ENCODE results near the gene TAPT1.
A peak's percentile ranks its signal among the peaks of the same experiment; 100 is the strongest.
"Not testable (repeated sequence)": the region's sequence is repeated elsewhere in the genome, so short reads cannot be mapped to it uniquely, and the experiment has no call there.

The TAPT1 gene

GRCh38 chr4:16225863-16226815 is at the start of gene TAPT1:
Gene TAPT1 (minus strand): TSS chr4:16226471. CDS start chr4:16226457, 14 bp downstream.
- DNase-seq: peak; percentile 83

GRCh38 chr4:16271411-16271810 is 45.1 kb upstream of the TAPT1 start:
- no peak for DNase-seq

DNA sequence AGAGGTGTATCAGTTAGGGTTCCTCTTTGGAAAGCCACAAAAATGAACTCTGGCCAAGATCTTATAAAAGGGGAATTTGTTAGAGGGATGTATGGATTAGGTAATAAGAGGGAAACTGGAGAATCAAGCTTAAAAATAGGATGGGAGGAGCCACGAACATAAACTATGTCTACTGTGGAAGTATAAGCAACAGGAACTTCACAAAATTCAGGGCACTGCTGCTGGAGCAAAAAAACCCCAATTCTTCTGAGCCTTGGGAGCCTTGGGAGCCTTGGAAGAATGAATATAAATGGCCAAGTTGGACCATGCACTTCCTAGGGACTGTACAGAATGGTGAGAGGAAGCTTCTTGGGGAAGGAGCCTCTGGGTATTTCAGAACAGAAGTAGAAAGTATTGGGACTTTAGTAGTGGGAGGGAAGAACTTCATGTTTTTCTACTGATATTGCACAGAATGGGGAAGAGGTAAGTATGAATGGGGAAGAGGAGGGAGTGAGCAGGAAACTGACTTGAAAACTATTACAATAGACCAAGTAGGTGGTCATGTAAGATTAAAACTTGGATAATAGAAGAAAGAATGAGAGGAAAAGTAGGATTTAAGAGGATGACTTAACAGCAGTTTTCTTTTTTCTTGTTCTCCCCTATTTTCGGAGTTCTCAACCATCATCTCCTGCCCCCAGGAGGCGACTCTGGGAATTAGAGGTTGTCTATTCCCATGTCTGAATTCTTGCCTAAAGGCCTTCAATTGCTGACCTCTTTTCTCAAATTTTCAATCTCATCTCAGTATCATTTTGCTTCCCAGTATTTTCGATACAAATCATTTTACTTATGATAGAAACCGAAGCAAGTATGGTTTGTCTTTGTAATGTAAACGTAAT is 44.4 kb upstream of the TAPT1 start:
- DNase-seq: no peak

GRCh38 chr4:16269742-16270453 is 43.6 kb upstream of the TAPT1 start:
- DNase-seq: not testable (repeated sequence)

DNA sequence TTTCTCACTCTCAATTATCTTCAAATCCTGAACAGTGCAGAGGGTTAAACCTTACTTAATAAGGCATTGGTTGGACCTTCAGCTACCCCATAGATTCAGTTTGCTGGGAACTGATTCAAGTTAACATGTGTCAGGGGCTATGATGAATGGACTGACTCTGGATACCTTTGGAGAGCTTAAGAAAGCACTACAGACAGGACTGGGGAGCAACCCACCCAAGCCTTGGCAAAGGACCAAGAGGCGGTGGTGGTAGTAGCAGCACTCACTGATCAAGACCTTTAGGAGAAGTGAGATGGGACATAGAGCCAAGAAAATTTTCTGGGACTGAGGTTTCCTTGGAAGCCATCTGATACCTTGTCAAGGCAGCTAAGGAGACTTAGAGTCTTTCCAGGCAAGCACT is 43.0 kb upstream of the TAPT1 start:
- DNase-seq: no peak

DNA sequence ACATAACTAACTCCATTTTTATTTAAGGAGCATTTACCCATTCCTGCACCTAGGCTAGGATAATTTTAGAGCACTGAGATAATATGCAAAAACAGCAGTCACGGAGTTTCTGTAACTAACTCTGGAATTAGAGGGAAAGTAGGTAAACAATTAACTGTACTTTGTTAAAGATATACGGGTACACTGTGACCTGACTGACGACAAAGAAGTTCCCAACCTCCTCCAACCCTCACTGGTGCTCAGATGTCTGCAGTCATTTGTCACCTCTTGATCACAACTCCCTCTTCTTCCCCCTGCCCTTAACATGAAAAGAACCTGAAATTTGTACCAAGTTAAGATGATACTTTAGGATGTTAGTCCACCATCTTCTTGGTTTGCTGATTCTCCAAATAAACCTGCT is 42.0 kb upstream of the TAPT1 start:
- DNase-seq: no peak

DNA sequence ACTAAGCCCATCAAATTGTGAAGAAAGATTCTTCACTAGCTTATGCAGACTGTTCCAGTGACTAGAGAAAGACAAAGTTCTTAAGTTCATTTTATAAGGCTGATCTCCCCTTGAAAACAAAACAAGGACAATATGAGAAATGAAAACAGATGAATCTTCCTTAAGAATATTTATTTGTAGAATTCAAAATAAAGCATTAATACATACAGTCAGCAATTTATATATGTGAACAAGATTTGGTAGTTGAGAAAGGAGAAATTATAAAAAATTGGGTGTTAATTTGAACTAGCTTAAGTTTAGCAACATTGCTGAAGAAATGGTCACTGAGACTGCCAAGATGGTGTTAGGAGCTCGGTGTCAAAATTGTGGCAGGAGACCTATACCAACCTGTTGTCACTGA is 41.4 kb upstream of the TAPT1 start:
- no peak for DNase-seq

DNA sequence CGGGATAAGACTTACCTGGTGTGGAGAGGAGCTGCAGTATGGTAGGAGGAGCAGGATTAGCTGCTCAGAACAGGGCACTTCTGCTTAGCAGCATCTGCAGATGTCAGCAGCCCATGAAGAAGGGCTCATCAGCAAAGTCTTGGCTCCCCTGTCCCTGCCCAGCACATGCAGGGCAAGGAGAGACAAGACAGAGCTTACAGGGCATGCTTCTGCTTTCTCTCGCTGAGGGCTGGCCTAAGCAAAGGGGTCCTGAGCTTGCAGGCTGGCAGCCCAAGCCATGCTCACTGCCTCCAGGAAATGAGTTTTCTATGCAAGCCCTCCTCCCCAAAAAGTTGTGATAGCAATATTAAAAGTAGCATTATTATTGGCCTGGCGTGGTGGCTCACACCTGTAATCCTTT is 39.5 kb upstream of the TAPT1 start:
- DNase-seq: no peak

DNA sequence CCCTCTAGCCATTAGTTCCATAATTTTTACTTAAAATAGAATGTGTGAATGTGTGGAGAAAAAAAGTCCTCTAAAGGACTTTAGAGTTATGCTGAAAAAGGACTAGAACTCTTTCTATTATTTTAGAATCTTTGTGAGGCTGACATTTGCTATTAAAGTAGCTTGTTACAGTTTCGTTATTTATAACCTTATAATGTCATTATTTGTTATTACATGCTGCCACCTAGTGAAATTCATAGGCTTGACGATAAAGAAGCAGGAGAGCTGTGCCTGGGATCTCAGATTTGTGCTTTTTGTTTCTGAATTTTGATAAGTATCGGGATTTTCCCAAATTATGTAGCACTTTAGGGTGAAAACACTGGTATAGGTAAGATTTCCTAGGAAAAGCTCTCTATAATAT is 38.5 kb upstream of the TAPT1 start:
- DNase-seq: peak; percentile 46

GRCh38 chr4:16263056-16263455 is 36.8 kb upstream of the TAPT1 start:
- no peak for DNase-seq

DNA sequence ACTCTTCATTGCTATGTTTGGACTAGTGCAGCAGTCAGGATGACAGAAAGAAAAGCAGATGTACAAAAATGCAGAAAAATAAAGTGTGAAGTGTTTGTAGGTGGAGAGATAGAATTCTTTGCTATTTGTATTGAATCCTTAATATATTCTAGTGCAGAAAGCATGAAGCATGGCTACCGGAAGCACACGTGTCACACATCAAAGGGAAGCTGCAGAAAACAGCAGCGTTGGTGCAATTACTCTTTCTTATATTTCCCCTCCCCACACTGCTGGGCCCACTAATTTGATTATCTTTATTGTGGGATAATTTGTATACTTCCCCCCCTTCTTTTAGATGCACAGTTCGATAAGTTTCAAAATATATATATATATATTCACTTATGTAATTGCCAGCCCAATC is 35.9 kb upstream of the TAPT1 start:
- DNase-seq: no peak

DNA sequence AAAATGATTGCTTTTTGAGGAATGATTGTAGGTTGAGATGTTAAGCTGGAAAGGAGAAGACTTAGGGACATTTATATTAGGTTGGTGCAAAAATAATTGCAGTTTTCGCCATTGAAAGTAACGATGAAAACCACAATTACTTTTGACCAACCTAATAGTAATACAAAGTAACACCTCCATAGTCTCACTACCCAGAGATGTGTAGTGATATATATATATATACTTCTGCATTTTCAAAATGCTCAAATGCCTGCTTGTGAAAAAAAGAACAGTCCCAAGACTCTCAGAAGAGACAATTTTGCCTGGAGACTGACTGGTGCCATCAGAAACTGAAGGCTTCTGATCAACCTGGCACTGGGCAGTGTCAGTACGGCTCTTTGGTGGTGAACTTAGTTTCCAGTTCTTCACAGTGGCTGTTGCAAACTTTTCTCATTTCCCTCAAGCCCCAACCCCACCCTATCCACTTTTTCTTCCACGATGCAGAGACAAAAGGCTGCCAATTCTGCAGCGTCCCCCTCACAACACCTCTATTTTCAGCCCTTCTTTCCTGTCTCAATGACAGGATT is 35.1 kb upstream of the TAPT1 start:
- DNase-seq: no peak

DNA sequence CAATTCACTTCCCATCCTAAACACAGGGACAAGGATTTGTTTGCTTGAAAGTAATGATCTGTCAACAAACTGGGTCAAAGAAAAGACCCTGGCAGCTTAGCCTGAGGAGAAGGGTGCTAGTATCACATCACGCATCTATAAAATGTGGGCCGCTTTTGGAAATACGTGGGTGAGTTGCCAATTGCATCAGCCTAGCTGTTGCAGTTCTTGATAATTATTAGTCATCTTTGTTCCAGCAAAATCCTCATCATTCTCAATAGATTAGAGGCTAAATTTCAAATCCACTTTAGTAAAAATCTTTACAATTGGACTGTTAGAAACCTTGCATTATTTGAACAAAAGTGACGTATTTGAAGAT is 33.6 kb upstream of the TAPT1 start:
- peak; percentile 34 for DNase-seq

DNA sequence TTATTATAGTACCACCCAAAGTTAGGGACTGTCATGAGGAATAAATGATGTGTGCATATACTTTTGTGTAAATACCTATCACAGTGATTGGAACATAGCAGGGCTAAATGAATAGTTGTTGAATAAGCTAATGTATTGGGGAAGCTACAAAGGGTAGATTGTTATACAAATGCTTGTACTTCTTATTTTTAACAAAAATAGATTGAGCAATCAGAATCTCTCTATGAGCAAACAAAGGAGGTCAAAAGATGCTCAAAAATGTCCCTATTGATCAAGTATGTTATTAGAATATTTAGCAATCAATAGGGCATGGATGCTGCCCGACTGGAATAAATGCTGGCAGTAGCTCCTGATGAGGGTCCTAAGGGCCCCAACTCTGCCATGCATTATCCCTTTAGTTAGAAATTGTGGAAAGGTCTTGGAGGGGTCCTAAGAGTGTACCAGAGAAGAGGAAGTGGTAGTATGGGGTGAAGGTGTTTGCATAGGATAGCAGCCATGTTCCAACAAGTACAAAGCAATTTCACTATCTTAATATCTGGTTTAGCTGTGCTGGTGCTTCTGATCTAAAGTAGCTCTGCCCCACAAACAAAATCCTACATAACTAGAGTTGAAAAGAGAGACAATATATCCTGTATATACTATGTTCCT is 33.1 kb upstream of the TAPT1 start:
- DNase-seq: no peak

DNA sequence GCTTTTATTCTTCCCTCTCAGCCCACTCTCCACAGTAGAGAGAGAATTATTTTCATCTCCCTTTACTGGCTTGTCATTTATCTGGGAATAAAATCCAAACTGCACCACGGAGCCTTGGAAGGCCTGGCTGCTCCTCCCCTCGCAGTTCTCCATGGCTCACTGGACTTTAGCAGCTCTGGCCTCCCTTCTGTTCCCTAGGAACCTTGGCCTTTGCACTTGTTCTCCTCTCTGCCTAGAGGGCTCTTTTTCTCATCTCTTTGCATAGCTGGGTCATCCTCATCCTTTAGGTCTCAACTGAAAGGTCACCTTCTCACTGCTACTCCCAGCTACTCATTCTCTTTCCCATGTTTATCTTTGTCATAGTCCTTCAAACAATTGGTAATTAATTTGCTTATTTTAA is 31.3 kb upstream of the TAPT1 start:
- DNase-seq: no peak

DNA sequence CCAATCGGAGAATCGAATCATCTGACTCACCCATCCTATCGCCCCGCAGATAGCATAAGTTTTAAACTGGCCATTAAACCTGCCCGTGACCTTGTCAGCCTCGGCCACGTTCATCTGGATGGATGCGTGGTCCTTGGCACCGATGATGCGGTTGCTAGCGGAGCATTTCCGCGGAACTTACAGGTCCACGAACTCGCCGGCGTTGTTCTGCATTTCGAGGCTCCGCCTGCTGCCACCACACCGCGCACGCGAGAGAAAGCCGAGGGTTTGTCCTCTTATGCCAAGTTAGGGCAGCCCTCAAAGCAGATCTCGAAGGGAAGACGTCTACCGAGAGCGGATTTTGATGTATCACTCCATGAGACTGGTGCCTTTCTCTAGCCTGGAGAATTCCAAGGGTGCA is 30.1 kb upstream of the TAPT1 start:
- no peak for DNase-seq

DNA sequence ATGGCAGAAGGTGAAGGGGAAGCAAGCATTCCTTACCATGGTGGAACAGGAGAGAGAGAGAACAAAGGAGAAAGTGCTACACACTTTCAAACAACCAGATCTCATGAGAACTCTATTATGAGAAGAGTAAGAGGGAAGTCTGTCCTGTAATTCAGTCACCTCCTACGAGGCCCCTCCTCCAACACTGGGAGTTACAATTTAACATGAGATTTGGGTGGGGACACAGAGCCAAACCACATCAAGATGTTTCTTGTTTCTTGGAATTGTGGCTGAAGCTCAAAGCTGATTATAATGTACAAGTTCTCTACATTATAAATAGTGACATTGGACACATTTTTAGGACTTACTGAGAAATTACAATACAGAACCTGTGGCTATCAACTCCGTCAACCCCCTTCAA is 29.5 kb upstream of the TAPT1 start:
- DNase-seq: no peak

DNA sequence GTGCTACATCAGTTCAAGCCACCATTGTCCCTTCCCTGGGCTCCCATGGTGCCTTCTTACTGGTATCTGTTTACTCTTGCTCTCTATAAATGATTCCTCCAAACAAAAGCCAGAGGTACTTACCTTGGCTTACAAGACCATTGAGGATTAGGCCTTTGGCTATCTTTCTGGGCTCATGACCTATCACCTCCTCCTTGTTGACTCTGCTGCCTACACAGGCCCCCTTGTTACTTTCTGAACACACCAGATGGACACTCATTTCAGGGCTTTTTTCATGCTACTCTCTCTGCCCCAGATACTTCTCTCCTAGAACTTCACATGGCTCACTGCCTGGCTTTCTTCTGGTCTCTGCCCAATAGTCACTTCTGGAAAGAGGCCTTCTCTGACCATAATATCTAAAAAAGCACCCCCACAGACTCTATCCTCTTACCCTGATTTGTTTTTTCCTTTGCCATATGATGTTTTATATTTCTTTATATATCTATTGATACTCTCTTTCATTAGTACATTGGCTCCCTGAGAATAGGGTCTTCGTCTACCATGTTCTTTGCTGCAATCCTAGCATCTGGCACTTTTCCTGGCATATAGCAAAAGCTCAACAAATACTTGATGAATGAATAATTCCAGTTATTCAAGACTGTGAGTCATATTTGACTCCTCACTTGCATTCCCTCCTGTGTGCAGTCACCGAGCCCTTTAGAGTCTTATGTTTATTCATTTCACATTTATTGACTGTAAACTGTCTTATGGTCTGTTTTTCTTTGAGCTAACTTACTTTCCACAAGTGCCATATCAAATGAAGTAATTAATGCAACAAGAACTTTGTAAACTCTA is 27.1 kb upstream of the TAPT1 start:
- DNase-seq: no peak

DNA sequence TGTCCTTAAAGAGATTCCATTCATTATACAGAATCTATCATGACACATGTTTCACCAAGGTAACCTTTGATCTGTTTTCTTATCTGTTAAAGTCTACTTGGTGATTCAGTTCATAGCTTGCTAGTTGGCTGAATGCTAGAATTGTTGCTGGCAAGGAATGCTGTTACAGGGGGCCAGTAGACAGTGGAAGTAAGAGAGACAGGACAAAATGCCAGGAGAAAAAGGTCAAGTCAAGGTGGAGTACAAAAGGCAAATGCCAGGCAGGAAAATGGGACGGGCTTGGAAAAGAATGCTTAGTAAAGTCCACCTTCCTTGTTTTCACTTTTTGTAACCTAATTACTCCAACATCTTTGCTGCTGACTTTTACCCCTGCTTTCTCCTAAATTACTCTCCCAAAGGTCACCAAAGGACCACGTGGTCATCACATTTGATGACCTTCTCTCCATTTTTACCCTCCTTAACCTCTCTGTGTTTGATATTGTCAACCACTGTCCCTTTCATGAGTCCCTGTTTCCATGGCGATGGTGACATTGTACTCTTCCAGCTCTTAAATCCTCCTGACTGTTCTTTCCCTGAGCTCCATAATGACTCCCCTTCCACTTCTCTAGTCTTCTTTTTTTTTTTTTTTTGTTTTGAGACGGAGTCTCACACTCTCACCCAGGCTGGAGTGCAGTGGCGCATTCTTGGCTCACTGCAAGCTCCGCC is 24.5 kb upstream of the TAPT1 start:
- no peak for DNase-seq

- no peak for DNase-seq
These were observed 22.3 kb upstream of the TAPT1 start for GRCh38 chr4:16248605-16249004.

- DNase-seq: no peak
These were observed 19.0 kb upstream of the TAPT1 start for GRCh38 chr4:16245241-16245640.

Measured in activated CD4-positive, alpha-beta T cell treated with anti-CD3 and anti-CD28 coated beads, Interleukin-10, Interleukin-2, amounts not matched to agents 100 ng/mL and 50 ng/mL, durations not matched to agents 16 hours and 8 hours (primary cell).